HG03095 (cell line): Measurements from ENCODE around the gene ENTREP1.

Experiments used
- ATAC-seq: cut with Tn5 transposase; IDR thresholded peaks from one replicate; pipeline ENCODE4 v1.9.1; 2021; ENCODE audit warnings: moderate library complexity; ENCODE audit not compliant: unreplicated experiment

Gene ENTREP1

GRCh38 chr9:69364510-69365150 lies 39.6 kb downstream of the ENTREP1 start:
- no peak for ATAC-seq

DNA sequence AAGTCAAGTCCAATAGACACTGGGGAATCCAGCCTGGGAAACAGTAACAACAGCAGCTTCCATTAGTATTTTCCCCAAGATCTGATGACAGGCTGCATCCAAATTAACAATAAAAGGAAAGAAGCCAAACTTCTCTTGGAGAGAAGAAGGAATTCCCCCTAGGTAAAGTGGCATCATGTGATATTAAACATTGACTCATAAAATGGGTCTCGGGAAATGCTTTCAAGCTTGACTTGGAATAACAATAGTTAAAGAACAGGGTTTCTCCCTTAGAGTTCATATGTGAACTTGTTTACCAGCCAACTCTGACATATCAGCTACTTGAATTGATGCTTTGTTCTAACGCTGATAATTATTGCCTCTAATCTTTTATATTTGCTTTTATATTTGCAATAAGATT lies 45.4 kb downstream of the ENTREP1 start:
- ATAC-seq, result no peak

GRCh38 chr9:69371001-69371400 lies 46.0 kb downstream of the ENTREP1 start:
- no peak for ATAC-seq

GRCh38 chr9:69376651-69377050 lies 51.6 kb downstream of the ENTREP1 start:
- no peak for ATAC-seq

- no peak for ATAC-seq
These were observed 52.3 kb downstream of the ENTREP1 start for GRCh38 chr9:69377291-69377690.

DNA sequence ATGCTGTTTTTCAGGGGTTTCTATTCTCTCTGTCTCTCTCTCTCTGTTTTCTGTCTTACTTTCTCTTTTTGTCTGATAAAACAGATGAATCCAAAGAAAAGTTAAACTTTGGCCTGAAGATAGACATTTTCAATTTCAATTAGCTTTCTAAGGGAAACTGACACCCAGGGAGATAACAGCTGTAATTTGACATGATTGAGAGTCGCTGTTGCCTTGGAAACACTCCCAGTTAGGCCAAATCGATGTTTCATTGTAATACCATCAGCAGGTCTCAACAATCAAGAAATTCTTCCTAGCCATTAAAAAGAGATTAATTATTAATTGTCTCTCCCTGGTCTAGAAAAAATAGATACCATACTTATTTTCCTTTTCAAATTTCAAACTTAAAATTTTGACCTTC lies 53.0 kb downstream of the ENTREP1 start:
- ATAC-seq, result no peak

DNA sequence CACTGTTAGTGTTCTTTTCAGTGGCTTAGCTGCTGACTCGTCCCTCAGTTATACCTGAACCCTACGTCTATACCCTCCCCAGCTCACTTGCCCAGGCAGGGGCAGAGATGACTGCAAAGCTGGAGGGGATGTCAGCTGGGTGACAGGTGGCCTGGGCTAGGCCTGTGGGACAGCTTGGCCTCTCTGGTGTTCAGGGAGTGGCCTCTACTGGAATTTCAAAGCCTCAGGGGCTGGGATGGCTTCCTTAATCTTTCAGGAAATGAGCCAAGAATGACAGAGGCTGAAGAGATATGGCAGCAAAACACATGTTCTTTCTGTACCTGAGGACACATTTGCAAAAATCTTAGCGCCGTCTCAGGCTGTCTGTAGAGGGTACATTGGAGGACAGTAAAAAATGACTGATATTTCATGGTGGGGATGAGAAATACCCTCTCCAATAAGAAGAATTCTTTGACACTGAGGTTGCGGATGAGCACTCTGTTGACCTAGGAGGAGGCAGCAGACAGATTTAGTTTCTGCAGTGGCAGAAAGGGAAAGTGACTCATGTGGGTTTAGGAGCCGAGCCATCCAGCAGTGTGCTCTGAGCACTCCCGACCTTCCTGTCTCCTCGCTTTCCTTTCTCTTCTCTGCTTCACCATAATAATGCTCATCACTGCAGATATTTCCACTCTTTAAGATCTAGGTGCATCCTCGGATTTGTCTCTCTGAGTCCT lies 54.4 kb downstream of the ENTREP1 start:
- ATAC-seq, result no peak

GRCh38 chr9:69380301-69380700 lies 55.3 kb downstream of the ENTREP1 start:
- ATAC-seq, result no peak

DNA sequence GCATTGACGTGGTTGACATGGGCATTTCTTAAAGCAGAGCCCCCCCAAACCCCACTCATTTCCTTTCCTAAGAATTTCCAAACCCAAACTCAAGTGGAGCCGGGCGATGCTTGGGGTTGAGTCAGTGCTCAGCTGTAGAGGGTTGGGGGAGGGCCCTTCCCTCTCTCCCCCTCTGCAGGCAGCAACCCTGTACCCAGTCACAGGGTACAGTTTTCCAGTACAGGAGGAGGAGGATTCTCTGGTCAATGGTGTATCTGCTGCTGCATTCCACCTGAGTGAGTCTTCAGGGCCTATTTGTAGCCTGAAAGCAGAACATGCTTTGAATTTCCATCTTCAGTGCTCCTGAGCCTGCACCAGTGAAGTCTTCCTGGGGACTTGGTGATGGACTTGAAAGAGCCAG lies 55.8 kb downstream of the ENTREP1 start:
- no peak for ATAC-seq

DNA sequence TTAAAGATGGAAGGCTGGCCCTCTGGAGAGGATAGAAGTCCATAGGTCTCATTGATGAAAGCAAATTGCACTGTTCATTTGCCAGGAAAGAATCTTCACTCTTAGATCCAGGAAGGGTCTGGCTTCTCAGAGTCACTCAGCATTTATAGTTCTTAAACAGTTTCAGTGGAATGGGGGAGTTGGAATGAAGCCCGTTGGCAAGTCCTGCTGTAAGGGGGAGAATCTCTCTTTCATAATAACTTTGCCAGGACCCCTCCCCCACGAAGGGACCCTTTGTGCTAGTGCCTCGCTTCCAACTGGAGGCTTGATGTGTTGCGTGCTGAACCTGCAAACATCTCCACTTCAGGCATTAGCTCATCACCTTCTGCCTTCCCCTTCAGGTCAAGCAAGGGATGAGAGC lies 57.1 kb downstream of the ENTREP1 start:
- no peak for ATAC-seq

- no peak for ATAC-seq
These were observed 60.6 kb downstream of the ENTREP1 start for GRCh38 chr9:69385581-69386033.

DNA sequence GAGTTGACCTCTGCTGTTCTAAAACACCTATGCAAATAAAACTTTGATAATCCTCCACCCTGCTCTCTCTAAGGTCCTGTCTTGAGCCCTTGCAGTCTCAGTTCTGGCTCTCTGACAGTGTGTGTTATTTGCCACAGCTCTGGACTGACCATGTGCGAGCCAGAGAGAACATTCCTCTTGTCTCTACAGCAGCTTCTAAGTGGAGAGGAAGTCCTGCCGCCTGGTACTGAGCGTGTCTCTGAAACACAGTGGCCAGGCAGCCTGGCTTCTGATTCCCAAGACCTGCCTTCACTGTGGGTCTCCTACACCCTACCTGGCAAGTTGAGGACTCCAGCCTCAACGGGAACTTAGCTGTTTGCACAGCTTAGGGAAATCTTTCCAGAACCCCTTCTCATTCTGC lies 61.6 kb downstream of the ENTREP1 start:
- ATAC-seq, result no peak

DNA sequence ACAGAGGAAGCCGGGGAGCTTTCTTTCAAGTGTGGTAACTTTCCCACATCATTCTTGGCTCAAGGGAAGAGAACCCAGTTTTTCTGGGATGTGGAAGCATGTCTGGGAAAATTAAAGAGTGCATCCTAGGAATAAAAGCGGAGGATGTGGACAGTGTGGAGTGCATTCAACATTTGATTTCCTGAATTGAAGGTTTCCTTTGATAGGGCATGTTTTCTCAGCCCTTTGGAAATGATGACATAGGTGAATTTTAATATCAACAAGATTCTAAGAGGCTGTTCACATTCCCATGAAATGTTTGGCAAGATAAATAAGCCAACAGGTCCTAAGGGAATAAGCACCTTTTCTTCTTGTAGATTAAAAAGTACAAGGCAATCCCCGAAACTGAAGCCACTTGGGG lies 63.6 kb downstream of the ENTREP1 start:
- ATAC-seq, result no peak

GRCh38 chr9:69389437-69389995 lies 64.5 kb downstream of the ENTREP1 start:
- no peak for ATAC-seq

DNA sequence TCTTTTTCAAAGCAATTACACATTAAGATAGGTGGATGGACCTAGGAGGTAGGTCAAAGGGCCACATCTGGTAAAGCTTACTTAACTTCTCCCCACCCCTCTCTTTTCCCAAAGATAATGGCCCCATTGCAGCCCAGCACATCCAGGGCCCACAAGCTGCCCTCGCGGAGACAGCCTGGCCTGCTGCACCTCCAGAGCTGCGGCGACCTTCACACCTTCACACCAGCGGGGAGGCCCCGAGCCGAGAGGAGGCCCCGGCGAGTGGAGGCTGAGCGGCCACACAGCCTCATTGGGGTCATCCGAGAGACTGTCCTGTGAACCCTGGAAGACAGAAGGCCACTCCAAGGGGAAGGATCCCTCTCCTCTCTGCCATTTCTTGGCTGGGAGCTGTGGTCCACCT lies 66.5 kb downstream of the ENTREP1 start:
- no peak for ATAC-seq

DNA sequence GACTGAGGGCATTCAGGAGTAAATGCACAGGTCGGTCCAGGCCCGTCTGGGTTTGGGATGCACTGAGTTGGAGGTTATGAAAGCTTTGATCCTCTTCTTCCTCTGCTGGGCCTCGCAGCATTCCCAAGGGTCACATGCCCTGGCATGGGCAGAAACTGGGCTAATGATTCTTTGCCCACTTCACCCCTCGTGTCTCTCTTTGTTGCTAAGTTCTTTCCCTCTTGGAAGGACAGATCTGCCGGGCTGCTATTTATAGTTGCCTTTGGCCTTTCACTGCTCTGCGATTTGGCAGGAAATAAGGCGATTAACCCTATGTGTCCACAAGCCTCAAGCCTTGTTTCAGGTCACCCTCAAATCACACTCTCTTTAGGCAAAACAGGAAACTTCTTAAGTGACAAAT lies 66.9 kb downstream of the ENTREP1 start:
- ATAC-seq, result no peak

GRCh38 chr9:69392826-69393225 lies 67.8 kb downstream of the ENTREP1 start:
- no peak for ATAC-seq

DNA sequence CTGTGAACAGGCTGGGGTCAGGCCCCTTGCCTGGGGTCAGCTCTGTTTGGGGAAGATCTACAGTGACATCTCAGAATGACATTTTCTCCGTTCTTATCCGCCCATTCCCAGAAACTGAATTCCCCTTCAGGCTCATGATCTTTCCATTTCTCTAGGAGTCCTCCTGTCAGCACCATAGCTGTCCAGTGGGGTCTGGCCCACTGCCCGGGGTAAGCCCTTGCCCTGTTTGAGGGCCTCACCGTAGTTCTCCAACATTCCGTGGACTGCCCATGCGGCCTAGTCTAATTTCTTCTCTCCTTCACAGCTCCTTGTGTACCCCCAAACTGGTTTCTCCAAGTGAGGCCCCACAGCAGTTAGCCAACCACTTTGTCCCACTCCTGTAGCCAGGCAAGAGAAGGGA lies 68.4 kb downstream of the ENTREP1 start:
- ATAC-seq, result no peak

- ATAC-seq, result no peak
These were observed 70.7 kb downstream of the ENTREP1 start for GRCh38 chr9:69395718-69396117.

GRCh38 chr9:69396759-69397158 lies 71.7 kb downstream of the ENTREP1 start:
- ATAC-seq, result no peak

GRCh38 chr9:69397384-69398214 lies 72.6 kb downstream of the ENTREP1 start:
- ATAC-seq, result no peak

- no peak for ATAC-seq
These were observed 75.5 kb downstream of the ENTREP1 start for GRCh38 chr9:69400470-69400869.
